ENCODE measurements around the gene PTPRN2.

Gene PTPRN2

GRCh38 chr7:157628456-157628855 lies 959.2 kb downstream of the PTPRN2 start:
- TF ChIP-seq, protein P1, sequence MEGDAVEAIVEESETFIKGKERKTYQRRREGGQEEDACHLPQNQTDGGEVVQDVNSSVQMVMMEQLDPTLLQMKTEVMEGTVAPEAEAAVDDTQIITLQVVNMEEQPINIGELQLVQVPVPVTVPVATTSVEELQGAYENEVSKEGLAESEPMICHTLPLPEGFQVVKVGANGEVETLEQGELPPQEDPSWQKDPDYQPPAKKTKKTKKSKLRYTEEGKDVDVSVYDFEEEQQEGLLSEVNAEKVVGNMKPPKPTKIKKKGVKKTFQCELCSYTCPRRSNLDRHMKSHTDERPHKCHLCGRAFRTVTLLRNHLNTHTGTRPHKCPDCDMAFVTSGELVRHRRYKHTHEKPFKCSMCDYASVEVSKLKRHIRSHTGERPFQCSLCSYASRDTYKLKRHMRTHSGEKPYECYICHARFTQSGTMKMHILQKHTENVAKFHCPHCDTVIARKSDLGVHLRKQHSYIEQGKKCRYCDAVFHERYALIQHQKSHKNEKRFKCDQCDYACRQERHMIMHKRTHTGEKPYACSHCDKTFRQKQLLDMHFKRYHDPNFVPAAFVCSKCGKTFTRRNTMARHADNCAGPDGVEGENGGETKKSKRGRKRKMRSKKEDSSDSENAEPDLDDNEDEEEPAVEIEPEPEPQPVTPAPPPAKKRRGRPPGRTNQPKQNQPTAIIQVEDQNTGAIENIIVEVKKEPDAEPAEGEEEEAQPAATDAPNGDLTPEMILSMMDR (IDR thresholded peaks at IDR 0.05; ENCODE audit: low read depth, low read length) = no peak
- no peak overlapping the region for H3K4me3 ChIP-seq (ENCODE audit: low read depth, low read length)

DNA sequence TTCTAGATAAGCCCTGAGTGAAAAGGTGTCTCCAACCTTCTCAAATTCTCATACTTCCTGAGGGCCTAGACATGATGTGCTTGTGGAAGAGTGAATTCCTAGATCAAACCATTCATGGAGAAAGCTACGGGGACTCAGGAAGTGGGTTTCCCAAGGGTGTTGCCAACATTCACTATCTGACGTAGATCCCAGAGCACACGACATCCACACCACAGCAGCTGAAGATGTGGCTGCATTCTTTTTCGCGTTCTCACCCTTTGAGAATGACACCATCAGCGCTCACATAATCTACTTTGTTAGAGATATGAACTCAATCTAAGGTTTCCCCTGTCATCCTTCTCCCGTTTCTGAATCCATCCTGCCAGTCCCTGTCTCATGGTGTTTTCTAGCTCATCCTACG lies 960.0 kb downstream of the PTPRN2 start:
- TF ChIP-seq, protein P1 (IDR thresholded peaks at IDR 0.05; ENCODE audit: low read depth, low read length) = no peak
- H3K4me3 ChIP-seq (ENCODE audit: low read depth, low read length) = no peak overlapping the region

DNA sequence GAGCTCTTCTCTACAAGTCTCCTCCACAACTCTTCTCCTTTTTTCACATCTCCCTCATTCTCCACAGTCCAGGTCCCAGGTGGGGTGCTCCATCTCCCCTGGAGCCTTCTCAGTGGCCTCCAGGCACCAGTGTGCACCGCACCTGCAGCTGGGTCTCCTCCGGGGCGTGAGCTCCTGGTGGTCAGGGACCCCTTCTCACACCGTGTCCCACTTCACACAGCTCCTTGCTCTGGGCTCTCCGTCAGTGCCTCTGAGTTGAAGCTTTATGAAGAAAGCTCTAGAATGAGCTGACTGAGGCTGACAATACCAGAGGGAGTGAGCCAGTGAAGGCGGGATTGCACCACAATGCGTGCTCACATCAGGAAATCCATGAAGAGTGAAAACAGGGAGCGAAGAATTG lies 960.6 kb downstream of the PTPRN2 start:
- TF ChIP-seq, protein P1 (IDR thresholded peaks at IDR 0.05; ENCODE audit: low read depth, low read length) = no peak
- no peak overlapping the region for H3K4me3 ChIP-seq (ENCODE audit: low read depth, low read length)

DNA sequence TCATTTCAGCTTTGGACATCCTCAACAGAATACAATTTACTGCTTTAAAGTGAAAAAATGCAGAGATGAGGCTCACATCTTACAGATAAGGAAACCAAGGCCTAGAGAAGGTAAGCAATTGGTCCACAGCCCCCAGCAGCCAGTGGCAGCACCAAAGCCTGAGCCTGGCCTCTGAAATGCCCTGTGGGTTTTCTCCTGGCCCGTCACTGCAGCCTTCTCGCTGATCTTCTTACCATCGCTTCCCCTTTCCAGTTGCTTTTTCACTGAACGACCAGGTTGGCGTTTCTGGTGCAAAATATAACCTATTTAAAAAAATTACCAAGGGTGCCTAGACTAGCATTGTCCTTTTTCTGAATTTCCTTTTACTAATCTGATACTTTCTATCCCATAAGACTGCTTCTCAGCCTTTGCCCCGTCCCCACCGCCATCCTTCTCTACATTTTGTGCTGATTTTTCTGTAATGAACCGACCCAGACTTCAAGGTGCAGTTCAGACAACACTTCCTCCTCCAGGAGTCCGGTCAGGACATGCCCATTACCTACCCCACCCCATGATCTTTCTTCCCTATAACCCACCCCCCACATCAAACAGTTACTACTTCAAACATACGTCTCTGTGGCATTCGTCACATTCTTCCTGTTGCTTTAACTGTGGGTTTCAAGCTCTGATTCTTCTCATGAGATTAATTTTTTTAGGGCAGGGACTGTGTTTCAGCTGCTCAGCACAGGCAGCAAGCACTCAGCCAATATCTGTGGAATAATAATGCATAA lies 961.5 kb downstream of the PTPRN2 start:
- TF ChIP-seq, protein P1 (IDR thresholded peaks at IDR 0.05; ENCODE audit: low read depth, low read length) = no peak
- H3K4me3 ChIP-seq (ENCODE audit: low read depth, low read length) = no peak overlapping the region

GRCh38 chr7:157623556-157623955 lies 964.1 kb downstream of the PTPRN2 start:
- TF ChIP-seq, protein P1 (IDR thresholded peaks at IDR 0.05; ENCODE audit: low read depth, low read length) = no peak
- H3K4me3 ChIP-seq (ENCODE audit: low read depth, low read length) = no peak overlapping the region

GRCh38 chr7:157622408-157623205 lies 965.0 kb downstream of the PTPRN2 start:
- TF ChIP-seq, protein P1 (IDR thresholded peaks at IDR 0.05; ENCODE audit: low read depth, low read length) = no peak

DNA sequence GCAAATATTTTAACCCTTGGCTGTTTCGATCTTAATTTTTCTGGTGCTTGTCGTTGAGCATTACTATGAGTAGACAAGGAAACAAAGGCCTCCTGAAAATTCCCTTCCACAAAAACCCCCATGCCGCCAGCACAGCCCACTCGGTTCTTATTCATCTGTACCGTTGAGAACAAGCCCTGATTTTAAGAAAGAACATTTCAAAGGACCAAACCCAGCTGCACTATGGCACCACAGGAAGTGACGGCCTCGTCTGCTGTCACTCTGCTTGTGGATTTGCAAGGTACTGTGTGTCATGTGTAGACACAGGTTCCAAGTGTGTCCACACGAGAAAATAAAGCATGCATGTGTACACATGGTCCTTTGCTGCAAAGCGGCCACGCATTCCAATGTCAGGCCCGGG lies 965.6 kb downstream of the PTPRN2 start:
- H3K4me3 ChIP-seq (ENCODE audit: low read depth, low read length) = no peak overlapping the region
- TF ChIP-seq, protein P1 (IDR thresholded peaks at IDR 0.05; ENCODE audit: low read depth, low read length) = no peak

More at GRCh38 chr7:157622408-157623205, 965.0 kb downstream of the PTPRN2 start:
- no peak overlapping the region for H3K4me3 ChIP-seq (ENCODE audit: low read depth, low read length)

All from WI38 (cell line).